A549 (cell line): ENCODE data around the gene UFSP2. TPM values are rescaled to one million over a fixed set of nuclear protein-coding genes. Genes with fewer than 3 reads are reported as not detected.

Experiments
- ATAC-seq, 2 experiments: fragments of 200-7000 bp in 1 of 2; fragments of >200 bp in 1 of 2; cut with Nextera tagmentation in 1 of 2; cut with Tn5 transposase in 1 of 2; 3 replicates each; pipeline versions ENCODE4 v1.8.0 to v1.9.1; 2018 to 2020; ENCODE audit warnings: mild to moderate bottlenecking in 1 of 2, moderate library complexity in 1 of 2
- CTCF ChIA-PET: fragments of 300-600 bp; sonication (Branson Sonifier 250); formaldehyde crosslinking; extraction: SDS; loops from one replicate; lab custom pipeline; 2021; ENCODE audit warnings: antibody characterized with exemption, inconsistent platforms; lab: Yijun Ruan, JAX
- POLR2A ChIA-PET: fragments of 350-600 bp; formaldehyde crosslinking; extraction: SDS; loops from one replicate; lab custom pipeline; 2021; ENCODE audit warnings: antibody characterized with exemption, inconsistent platforms; lab: Yijun Ruan, JAX
- DNase-seq, 2 experiments: peaks; one replicate each; pipeline versions ENCODE4 v3.0.0 to v3.0.0-alpha.2; 2011 to 2016; ENCODE audit warnings: low read depth in 1 of 2, low spot score in 1 of 2
- FAIRE-seq: peaks from 2 replicates; lab custom pipeline; 2011; peaks lifted over from hg19 to GRCh38; lab: Jason Lieb, UNC
- H3K27ac ChIP-seq, 2 experiments: fragments of >200 bp; sonication (Bioruptor Twin); formaldehyde crosslinking; 3 replicates each; pipeline ENCODE4 v1.5.1; 2016 to 2017
- H3K4me1 ChIP-seq: fragments of >200 bp; sonication (Bioruptor Twin); formaldehyde crosslinking; 3 replicates; pipeline ENCODE4 v1.6.1; 2016
- H3K4me2 ChIP-seq: fragments of >200 bp; sonication (Bioruptor Twin); formaldehyde crosslinking; 3 replicates; pipeline ENCODE4 v1.6.1; 2016
- H3K4me3 ChIP-seq: fragments of >200 bp; sonication (Bioruptor Twin); formaldehyde crosslinking; 3 replicates; pipeline ENCODE4 v1.5.1; 2016
- H3K9me3 ChIP-seq: fragments of >200 bp; sonication (Bioruptor Twin); formaldehyde crosslinking; 3 replicates; pipeline ENCODE4 v1.6.1; 2016
- BHLHE40 ChIP-seq: IDR thresholded peaks from 2 replicates; pipeline ENCODE4 v1.6.1; 2012; ENCODE audit warnings: low read depth, low read length, inconsistent platforms
- CHD2 ChIP-seq: fragments of 150-350 bp; IDR thresholded peaks from 2 replicates; pipeline ENCODE4 v1.6.1; 2014; ENCODE audit warnings: low read length; ENCODE audit not compliant: partially characterized antibody
- EP300 ChIP-seq, 2 experiments: fragments of >200 bp; sonication (Bioruptor Twin); formaldehyde crosslinking; IDR thresholded peaks; 2 replicates in 1 of 2; 3 replicates in 1 of 2; pipeline ENCODE4 v1.6.1; 2016 to 2017
- HOXA7 ChIP-seq: fragments of 250-450 bp; sonication (Bioruptor Pico); IDR thresholded peaks from 2 replicates; pipeline ENCODE4 v1.5.0; 2020; ENCODE audit warnings: mild to moderate bottlenecking, moderate library complexity
- HOXB13 ChIP-seq: fragments of 250-450 bp; sonication (Bioruptor Pico); IDR thresholded peaks from 2 replicates; pipeline ENCODE4 v1.5.0; 2020; ENCODE audit warnings: low read depth, mild to moderate bottlenecking, moderate library complexity
- JUN ChIP-seq, 2 experiments: fragments of >200 bp; sonication (Bioruptor Twin); formaldehyde crosslinking; IDR thresholded peaks; 2 replicates in 1 of 2; 3 replicates in 1 of 2; pipeline ENCODE4 v1.6.1; 2016 to 2017
- JUNB ChIP-seq: fragments of >200 bp; sonication (Bioruptor Twin); formaldehyde crosslinking; IDR thresholded peaks from 2 replicates; pipeline ENCODE4 v1.6.1; 2016
- MAFK ChIP-seq: fragments of 450-650 bp; IDR thresholded peaks from 2 replicates; pipeline ENCODE4 v1.6.1; 2014; ENCODE audit not compliant: partially characterized antibody
- MAZ ChIP-seq: fragments of 150-350 bp; IDR thresholded peaks from 2 replicates; pipeline ENCODE4 v1.6.1; 2014; ENCODE audit warnings: antibody characterized with exemption, low read depth, low read length, borderline replicate concordance
- NR3C1 ChIP-seq: fragments of >200 bp; sonication (Bioruptor Twin); formaldehyde crosslinking; IDR thresholded peaks from 3 replicates; pipeline ENCODE4 v1.6.1; 2017
- PBX3 ChIP-seq: IDR thresholded peaks from 2 replicates; pipeline ENCODE4 v1.6.1; 2012
- RAD21 ChIP-seq, 2 experiments: fragments of >200 bp in 1 of 2; sonication (Bioruptor Twin) in 1 of 2; formaldehyde crosslinking in 1 of 2; IDR thresholded peaks in 1 of 2; conservative IDR thresholded peaks in 1 of 2; 2 replicates in 1 of 2; 3 replicates in 1 of 2; pipeline ENCODE4 v1.6.1; 2012 to 2018; ENCODE audit warnings: inconsistent platforms in 1 of 2
- SREBF2 ChIP-seq: fragments of 450-650 bp; IDR thresholded peaks from 2 replicates; pipeline ENCODE4 v1.6.1; 2014; ENCODE audit warnings: mild to moderate bottlenecking, moderate library complexity
- TP53 ChIP-seq: fragments of 250-450 bp; sonication (Bioruptor Pico); IDR thresholded peaks from 2 replicates; pipeline ENCODE4 v1.5.0; 2021; ENCODE audit warnings: mild to moderate bottlenecking, moderate library complexity
- WGBS: methylation state at CpG from one replicate; pipeline ENCODE4 v1.1.6; 2017; ENCODE audit errors: missing lambda C conversion rate; 5-methylcytosine and 5-hydroxymethylcytosine counted together
- polyA plus RNA-seq, 4 experiments: library from polyadenylated mRNA; depleted of rRNA in 3 of 4; stranded (reverse); fragments of >200 nt; fragmentation: RNase III in 1 of 4; extraction: RNeasy Plus Mini Kit Qiagen cat#74134 plus additional on column Dnase treatment in 1 of 4; gene quantifications; 2 replicates in 3 of 4; 3 replicates in 1 of 4; pipeline ENCODE4 v1.2.3, GENCODE V29; 2011 to 2017
- TF ChIP-seq, protein P1 (sequence below): IDR thresholded peaks from 2 replicates; pipeline ENCODE4 v1.6.1; 2012; ENCODE audit warnings: low read depth, borderline replicate concordance
- TF ChIP-seq, protein P2 (sequence below): fragments of >200 bp; sonication (Bioruptor Twin); formaldehyde crosslinking; IDR thresholded peaks from 3 replicates; pipeline ENCODE4 v1.6.1; 2016
- TF ChIP-seq, protein P3 (sequence below): fragments of >200 bp; sonication (Bioruptor Twin); formaldehyde crosslinking; IDR thresholded peaks from 3 replicates; pipeline ENCODE4 v1.5.1; 2016
- TF ChIP-seq, protein P4 (sequence below): fragments of 150-350 bp; IDR thresholded peaks from 2 replicates; pipeline ENCODE4 v1.6.1; 2014; ENCODE audit warnings: low read depth, mild to moderate bottlenecking, low read length

Gene UFSP2
- polyA plus RNA-seq, 2 of the 4 experiments (the other 2 are of a cell fraction): 15.1 to 35.7 TPM

DNA sequence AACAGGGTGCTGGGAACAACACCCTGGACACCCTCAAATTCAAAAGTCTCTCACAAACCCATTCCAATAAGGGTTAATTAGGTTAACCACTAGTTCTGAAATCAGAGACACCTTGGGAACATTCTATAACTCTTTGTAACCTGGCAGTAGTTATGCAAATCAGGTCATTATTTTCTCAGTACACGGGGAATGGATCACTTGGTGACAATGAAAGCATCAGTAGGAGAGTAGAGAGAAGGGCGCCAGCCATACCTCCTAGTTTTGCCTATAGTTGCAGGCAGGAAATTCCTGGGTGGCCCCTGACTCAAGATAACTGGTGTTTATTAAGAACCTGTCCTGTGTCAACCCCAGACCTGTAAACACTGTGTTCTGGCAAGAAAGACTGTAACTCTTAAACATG, 43.2 kb upstream of the UFSP2 start:
- TF ChIP-seq HOXB13 (CRISPR knock-in tag): no peak
- TF ChIP-seq, all 56 proteins: peak for 0
- FAIRE-seq: no peak
- no peaks in the 10 kb centered on the region for H3K9me3 ChIP-seq
- no peak overlapping the region for H3K4me3 ChIP-seq
- 0 out of 3 replicates have a peak, but pooled peaks cover 4% of the 10 kb centered on the region for H3K4me1 ChIP-seq
- CTCF ChIA-PET: interaction anchor here (0.7 kb wide), 1 partner anchor 44 kb away, joined by 3 read pairs; no protein-coding TSS in a partner anchor
- 41% methylated on average over 2 of the region's 2 CpGs for WGBS
- POLR2A ChIA-PET: no interaction called here
- H3K27ac ChIP-seq: no peak overlapping the region
- no peak for ATAC-seq
- no peak overlapping the region for H3K4me2 ChIP-seq
- no peak for DNase-seq

DNA sequence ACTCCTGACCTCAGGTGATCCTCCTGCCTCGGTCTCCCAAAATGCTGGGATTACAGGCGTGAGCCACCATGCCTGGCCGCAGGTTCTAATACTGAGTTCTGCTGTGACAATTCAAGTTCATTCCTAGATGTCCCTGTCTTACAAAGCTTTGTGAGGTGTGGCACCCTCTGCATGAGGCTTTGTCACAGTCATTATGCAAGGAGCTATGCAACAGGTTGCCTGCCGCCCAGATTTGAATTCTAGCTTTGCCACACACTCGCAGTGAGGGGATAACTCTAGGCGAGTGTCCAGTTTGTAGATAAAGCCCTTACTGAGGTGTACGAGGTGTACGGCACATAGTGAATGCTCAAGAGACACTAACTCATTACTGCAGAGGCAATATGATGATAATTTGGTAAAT, 42.2 kb upstream of the UFSP2 start:
- Histone ChIP-seq H3K4me2 (no peak overlapping the region), H3K27ac (no peak overlapping the region), H3K4me3 (no peak overlapping the region), H3K9me3 (no peaks in the 10 kb centered on the region), H3K4me1 (0 out of 3 replicates have a peak, but pooled peaks cover 4% of the 10 kb centered on the region)
- no peak for DNase-seq
- CTCF ChIA-PET: no interaction called here
- TF ChIP-seq HOXA7 (CRISPR knock-in tag) (no peak), NR3C1 (no peak)
- TF ChIP-seq, protein P1, sequence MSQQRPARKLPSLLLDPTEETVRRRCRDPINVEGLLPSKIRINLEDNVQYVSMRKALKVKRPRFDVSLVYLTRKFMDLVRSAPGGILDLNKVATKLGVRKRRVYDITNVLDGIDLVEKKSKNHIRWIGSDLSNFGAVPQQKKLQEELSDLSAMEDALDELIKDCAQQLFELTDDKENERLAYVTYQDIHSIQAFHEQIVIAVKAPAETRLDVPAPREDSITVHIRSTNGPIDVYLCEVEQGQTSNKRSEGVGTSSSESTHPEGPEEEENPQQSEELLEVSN: no peak
- TF ChIP-seq, protein P2, sequence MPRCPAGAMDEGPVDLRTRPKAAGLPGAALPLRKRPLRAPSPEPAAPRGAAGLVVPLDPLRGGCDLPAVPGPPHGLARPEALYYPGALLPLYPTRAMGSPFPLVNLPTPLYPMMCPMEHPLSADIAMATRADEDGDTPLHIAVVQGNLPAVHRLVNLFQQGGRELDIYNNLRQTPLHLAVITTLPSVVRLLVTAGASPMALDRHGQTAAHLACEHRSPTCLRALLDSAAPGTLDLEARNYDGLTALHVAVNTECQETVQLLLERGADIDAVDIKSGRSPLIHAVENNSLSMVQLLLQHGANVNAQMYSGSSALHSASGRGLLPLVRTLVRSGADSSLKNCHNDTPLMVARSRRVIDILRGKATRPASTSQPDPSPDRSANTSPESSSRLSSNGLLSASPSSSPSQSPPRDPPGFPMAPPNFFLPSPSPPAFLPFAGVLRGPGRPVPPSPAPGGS: no peak
- TF ChIP-seq, all 56 proteins: peak for 0
- WGBS: 72% methylated on average over 6 of the region's 8 CpGs
- ATAC-seq (no peak), FAIRE-seq (no peak)
- POLR2A ChIA-PET: no interaction called here

GRCh38 chr4:185467101-185467500, 41.3 kb upstream of the UFSP2 start:
- POLR2A ChIA-PET: no interaction called here
- 38% methylated on average over 4 of the region's 4 CpGs for WGBS
- Histone ChIP-seq H3K4me3 (no peak overlapping the region), H3K9me3 (no peaks in the 10 kb centered on the region), H3K4me1 (0 out of 3 replicates have a peak, but pooled peaks cover 2% of the 10 kb centered on the region), H3K4me2 (no peak overlapping the region), H3K27ac (no peak overlapping the region)
- CTCF ChIA-PET: interaction anchor here (1.1 kb wide), 1 partner anchor 130 kb away, joined by 3 read pairs; no protein-coding TSS in a partner anchor
- TF ChIP-seq, protein P2: no peak
- TF ChIP-seq MAZ (no peak), JUN (IDR thresholded peaks at IDR 0.05) (no peak), PBX3 (no peak), SREBF2 (no peak), TP53 (CRISPR knock-in tag) (no peak), JUNB (no peak), EP300 (IDR thresholded peaks at IDR 0.05) (no peak), RAD21 (conservative IDR thresholded peaks at IDR 0.05 in 1 of 2, IDR thresholded peaks at IDR 0.05 in 1 of 2) (no peak), CHD2 (no peak), BHLHE40 (no peak), MAFK (no peak)
- TF ChIP-seq, protein P3, sequence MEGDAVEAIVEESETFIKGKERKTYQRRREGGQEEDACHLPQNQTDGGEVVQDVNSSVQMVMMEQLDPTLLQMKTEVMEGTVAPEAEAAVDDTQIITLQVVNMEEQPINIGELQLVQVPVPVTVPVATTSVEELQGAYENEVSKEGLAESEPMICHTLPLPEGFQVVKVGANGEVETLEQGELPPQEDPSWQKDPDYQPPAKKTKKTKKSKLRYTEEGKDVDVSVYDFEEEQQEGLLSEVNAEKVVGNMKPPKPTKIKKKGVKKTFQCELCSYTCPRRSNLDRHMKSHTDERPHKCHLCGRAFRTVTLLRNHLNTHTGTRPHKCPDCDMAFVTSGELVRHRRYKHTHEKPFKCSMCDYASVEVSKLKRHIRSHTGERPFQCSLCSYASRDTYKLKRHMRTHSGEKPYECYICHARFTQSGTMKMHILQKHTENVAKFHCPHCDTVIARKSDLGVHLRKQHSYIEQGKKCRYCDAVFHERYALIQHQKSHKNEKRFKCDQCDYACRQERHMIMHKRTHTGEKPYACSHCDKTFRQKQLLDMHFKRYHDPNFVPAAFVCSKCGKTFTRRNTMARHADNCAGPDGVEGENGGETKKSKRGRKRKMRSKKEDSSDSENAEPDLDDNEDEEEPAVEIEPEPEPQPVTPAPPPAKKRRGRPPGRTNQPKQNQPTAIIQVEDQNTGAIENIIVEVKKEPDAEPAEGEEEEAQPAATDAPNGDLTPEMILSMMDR: no peak
- TF ChIP-seq, protein P4, sequence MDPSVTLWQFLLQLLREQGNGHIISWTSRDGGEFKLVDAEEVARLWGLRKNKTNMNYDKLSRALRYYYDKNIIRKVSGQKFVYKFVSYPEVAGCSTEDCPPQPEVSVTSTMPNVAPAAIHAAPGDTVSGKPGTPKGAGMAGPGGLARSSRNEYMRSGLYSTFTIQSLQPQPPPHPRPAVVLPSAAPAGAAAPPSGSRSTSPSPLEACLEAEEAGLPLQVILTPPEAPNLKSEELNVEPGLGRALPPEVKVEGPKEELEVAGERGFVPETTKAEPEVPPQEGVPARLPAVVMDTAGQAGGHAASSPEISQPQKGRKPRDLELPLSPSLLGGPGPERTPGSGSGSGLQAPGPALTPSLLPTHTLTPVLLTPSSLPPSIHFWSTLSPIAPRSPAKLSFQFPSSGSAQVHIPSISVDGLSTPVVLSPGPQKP: no peak
- ATAC-seq (no peak), FAIRE-seq (no peak), DNase-seq (no peak)
